HG03565 (cell line): Measurements from ENCODE around the gene PLEKHN1.

Experiments
- ATAC-seq: cut with Tn5 transposase; IDR thresholded peaks from one replicate; pipeline ENCODE4 v1.9.1; 2021; ENCODE audit warnings: mild to moderate bottlenecking, moderate library complexity; ENCODE audit not compliant: unreplicated experiment

The PLEKHN1 gene

GRCh38 chr1:1022302-1023009, 56.2 kb downstream of the PLEKHN1 start:
- no peak for ATAC-seq

GRCh38 chr1:1023700-1024099, 57.4 kb downstream of the PLEKHN1 start:
- no peak for ATAC-seq

- no peak for ATAC-seq
Observed at GRCh38 chr1:1024149-1024770, 58.0 kb downstream of the PLEKHN1 start.

GRCh38 chr1:1024771-1025699, 58.8 kb downstream of the PLEKHN1 start:
- no peak for ATAC-seq
